NK-92 (cell line): Measurements from ENCODE around the gene MAGI2.

Experiments used
- DNase-seq: peaks from one replicate; lab custom pipeline; 2025; ENCODE audit not compliant: unreplicated experiment; lab: John Stamatoyannopoulos, UW

The MAGI2 gene

GRCh38 chr7:78130446-78131215, 1322.8 kb downstream of the MAGI2 start:
- DNase-seq: no peak

DNA sequence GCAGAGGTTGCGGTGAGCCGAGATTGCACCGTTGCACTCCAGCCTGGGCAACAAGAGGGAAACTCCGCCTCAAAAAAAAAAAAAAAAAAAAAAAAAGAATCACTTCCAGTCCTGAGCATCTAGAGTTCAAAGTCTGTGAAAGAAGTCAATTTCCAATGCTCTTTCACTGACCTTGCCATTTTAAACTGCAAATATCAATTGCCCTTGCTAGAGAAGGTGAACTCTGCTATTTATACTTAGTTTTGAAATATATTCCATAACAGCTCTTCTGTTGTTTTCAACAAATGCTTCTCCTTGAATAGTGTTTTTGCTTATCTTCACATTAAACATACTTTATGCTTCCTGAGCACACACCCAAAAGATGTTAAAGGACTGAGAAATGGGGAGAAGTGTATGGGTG, 1323.6 kb downstream of the MAGI2 start:
- no peak for DNase-seq

DNA sequence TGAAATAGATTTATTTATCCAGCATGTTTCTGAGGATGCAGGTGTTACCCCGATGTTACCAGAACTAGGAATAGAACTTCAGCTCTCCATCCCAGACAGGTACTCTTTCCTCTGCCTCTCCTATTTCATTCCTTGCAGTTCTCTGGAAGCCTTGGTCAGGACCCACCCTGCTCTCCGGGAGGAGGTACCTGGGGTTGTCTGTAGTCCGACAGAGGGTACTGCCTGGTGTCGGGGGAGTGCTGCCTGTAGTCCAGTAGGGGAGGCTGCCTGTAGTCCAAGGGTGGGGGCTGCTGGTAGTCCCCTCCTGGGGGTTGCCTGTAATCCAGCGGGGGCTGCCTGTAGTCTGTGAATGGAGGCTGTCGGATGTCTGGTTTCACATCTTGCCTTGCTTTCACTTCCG, 1326.5 kb downstream of the MAGI2 start:
- no peak for DNase-seq

GRCh38 chr7:78125884-78126283, 1327.6 kb downstream of the MAGI2 start:
- no peak for DNase-seq

GRCh38 chr7:78124216-78124615, 1329.3 kb downstream of the MAGI2 start:
- DNase-seq: no peak

GRCh38 chr7:78121888-78122287, 1331.6 kb downstream of the MAGI2 start:
- DNase-seq: no peak

DNA sequence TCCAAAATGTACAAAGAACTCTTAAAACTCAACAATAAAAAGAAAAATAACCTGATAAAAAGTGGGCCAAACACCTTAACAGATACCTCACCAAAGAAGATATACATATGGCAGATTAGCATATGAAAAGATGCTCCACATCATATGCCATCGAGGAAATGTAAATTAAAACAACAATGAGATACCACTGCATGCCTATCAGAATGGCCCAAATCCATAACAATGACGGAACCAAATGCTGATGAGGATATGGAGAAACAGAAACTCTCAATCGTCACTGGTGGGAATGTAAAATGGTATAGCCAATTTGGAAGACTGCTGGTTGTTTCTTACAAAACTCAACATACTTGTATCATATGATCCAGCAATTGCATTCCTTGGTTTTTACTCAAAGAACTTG, 1335.0 kb downstream of the MAGI2 start:
- no peak for DNase-seq

- no peak for DNase-seq
These were observed 1337.6 kb downstream of the MAGI2 start for GRCh38 chr7:78115876-78116275.

DNA sequence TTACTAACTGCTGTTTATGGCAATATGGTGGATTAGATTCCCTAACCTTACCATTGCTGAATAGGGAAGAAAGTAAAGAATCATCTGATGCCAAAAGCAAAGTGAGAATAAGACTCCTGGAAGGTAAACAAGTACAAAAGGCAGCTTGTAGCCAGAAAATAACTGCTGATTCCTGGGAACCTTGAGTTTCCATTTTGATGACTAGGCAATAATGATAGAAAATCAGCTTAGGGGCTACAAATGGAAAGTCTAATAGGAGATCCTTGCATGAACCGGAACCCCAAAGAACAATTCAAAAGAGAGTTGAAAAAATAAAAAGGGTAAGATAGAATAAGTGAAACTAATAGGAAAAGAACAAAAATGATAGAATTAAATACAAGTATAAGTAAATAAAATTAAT, 1338.5 kb downstream of the MAGI2 start:
- no peak for DNase-seq

DNA sequence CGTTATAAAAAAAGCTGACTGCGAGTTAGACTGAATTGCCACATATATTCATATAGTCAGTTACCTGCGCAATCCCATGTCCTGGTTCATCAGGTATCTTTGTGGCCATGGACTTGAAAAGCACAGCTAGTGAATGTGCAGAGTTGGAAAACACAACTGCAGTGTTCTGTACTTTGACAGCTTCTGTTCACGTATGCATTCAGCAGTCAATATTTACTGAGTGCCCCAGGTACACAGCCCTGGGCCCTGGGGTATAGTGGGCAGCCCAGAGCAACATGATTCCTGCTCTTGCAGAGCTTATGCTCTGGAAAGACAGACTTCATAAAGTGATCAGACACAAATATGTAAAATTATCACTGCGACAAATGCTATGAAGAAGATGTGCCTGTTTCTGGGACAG, 1341.0 kb downstream of the MAGI2 start:
- DNase-seq: no peak

DNA sequence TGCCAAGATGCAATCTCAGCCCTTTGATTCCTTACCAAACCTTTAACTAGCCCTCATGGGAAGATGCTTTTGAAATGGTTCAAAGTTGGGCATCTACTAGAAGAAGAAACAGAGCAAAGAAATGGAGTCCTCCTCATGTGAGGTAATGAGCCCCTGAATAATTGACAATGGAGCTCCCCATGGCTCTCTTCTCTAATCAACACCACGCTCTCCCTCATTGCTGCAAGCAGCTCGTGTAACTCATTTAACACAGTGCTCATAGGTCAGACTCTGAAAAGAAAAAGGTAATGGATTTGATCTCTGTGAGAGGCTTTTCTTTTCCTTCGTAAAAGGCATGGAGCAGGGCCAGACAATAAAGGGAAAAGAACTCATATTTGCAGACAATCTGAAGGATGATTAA, 1342.1 kb downstream of the MAGI2 start:
- no peak for DNase-seq

DNA sequence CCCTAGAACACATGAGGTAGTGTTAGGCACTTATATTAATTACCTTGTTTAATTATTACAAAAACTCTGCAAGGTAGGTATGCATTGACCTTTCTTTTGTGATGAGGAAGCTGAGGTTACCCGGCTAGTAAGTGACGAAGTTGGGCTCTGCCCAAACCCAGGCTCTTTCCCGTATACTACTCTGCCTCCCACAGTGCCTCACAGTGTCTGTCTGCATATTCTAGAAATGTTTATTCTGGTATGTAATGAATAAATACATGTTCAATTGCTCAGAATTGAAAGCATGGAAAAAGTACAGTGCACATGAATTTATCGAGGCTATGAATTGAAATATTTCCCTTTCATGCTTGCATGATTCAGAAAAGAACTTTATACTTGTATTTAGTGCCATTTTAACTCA, 1350.0 kb downstream of the MAGI2 start:
- DNase-seq: no peak

- DNase-seq: no peak
These were observed 1352.4 kb downstream of the MAGI2 start for GRCh38 chr7:78101076-78101475.

DNA sequence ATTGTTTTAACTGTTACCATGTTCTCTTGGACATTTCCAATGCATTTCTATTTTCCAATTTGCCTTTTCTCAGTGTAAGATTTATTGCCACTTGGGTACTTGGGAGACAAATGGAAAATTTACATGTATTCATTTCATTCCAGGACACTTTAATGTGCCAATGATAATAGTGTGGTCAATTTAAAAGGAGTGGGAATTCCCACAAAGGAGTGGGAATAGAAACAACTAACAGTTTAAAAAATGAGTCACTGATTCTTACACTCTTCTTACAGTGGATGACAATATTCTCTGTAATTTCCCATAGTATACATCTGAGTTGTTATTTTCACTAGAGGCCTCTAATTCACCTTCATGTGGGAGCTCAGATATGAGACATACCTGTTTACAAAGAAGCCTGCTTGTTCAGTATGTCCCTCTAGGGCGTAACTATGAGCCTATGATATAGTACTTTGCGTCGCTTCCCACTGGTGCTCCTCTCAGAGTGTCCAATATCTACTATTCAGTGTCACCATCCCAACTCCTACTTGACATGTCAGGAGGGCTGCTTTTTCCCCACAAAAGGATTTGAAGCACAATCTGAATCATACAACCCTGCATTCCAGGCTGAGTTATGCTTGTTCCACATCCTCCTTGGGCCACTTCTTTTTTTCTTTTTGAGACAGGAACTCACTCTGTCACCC, 1353.6 kb downstream of the MAGI2 start:
- DNase-seq: no peak

DNA sequence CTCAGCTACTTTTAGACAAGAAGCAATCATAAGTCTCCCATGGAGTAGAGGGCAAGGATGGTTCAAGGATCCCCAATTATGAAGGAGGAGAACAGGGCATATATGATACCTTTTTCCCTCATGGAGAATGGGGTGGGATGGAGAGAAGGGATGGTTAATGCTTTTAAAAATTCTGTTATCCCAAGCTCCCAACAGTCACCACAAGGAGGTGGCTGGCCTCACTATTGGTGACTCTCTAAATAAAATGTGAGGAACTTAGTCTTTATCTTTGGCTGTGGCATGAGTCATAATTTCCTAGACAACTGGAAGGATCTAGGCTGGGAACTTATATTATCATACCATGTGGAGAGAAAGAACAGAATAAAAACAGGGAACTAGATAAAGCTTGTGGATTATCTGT, 1357.9 kb downstream of the MAGI2 start:
- no peak for DNase-seq

GRCh38 chr7:78092331-78092730, 1361.1 kb downstream of the MAGI2 start:
- no peak for DNase-seq

DNA sequence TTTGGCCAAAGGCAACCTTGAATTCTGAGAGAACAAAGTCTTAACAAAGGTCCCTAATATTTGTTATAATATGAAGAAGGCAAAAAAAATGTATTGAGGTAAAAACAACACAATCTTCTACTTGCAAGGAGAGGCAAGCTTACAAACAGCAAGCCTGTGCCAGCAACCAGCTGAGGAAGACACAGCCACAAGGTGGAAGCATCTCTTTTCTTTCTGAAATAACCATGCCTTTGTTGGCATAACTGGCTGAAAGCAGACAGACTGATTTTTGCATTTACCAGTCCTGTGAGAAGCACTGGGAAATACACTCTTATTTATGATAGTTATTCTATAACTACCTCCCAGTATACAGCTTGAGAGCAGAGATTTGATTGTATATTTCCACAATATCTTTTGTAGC, 1362.9 kb downstream of the MAGI2 start:
- DNase-seq: no peak

- no peak for DNase-seq
These were observed 1369.9 kb downstream of the MAGI2 start for GRCh38 chr7:78083476-78084120.

GRCh38 chr7:78082556-78082955, 1370.9 kb downstream of the MAGI2 start:
- DNase-seq: no peak

GRCh38 chr7:78081888-78082287, 1371.6 kb downstream of the MAGI2 start:
- no peak for DNase-seq

GRCh38 chr7:78081344-78081743, 1372.1 kb downstream of the MAGI2 start:
- DNase-seq: no peak

GRCh38 chr7:78080811-78081210, 1372.7 kb downstream of the MAGI2 start:
- DNase-seq: no peak
